Right atrium auricular region (tissue), 2 donors: Measurements from ENCODE around the gene EED. TPM values are rescaled to one million over a fixed set of nuclear protein-coding genes. Genes with fewer than 3 reads are reported as not detected.
"Not testable (repeated sequence)": the region's sequence is repeated elsewhere in the genome, so short reads cannot be mapped to it uniquely, and the experiment has no call there.

Experiments
- DNase-seq: peaks from one replicate; pipeline ENCODE4 v3.0.0-alpha.2; 2019; ENCODE audit warnings: low spot score
- H3K27ac ChIP-seq, 2 donors: fragments of 200-600 bp; sonication (generic); 1 replicate in 1 of 2; 2 replicates in 1 of 2; pipeline ENCODE4 v1.5.1; 2016 to 2019
- H3K27me3 ChIP-seq, 2 donors: fragments of 200-600 bp; sonication (generic); one replicate each; pipeline versions ENCODE4 v1.5.1 to v1.6.0; 2017 to 2019
- H3K36me3 ChIP-seq: fragments of 200-600 bp; sonication (generic); one replicate; pipeline ENCODE4 v1.5.1; 2016
- H3K4me1 ChIP-seq, 2 donors: fragments of 200-600 bp; sonication (generic); one replicate each; pipeline versions ENCODE4 v1.5.1 to v1.6.0; 2017 to 2019
- H3K4me3 ChIP-seq, 2 donors: fragments of 200-600 bp; sonication (generic); 1 replicate in 1 of 2; 2 replicates in 1 of 2; pipeline ENCODE4 v1.5.1; 2017 to 2019; ENCODE audit warnings: mild to moderate bottlenecking in 1 of 2, moderate library complexity in 1 of 2
- H3K9me3 ChIP-seq, 2 donors: fragments of 200-600 bp; sonication (generic); one replicate each; pipeline ENCODE4 v1.5.1; 2019
- CTCF ChIP-seq, 2 donors: fragments of 200-600 bp; sonication (generic); IDR thresholded peaks; one replicate each; pipeline ENCODE4 v1.5.1; 2019; ENCODE audit warnings: antibody characterized with exemption in 2 of 2
- total RNA-seq, 2 donors: library from RNA; depleted of rRNA; stranded (reverse); fragments of >200 nt; gene quantifications; one replicate each; pipeline ENCODE4 v1.1.0, GENCODE V29; 2016

EED gene
- total RNA-seq, 2 donors from 2014 or later = 8.2 to 8.3 TPM

GRCh38 chr11:86277741-86278140 is 33.2 kb downstream of the EED start:
- Histone ChIP-seq H3K27me3 (no peaks in the 10 kb centered on the region), H3K4me3 (no peak overlapping the region), H3K4me1 (no peaks in the 10 kb centered on the region), H3K27ac (no peak overlapping the region), H3K36me3 (peaks cover 25% of the 10 kb centered on the region), H3K9me3 (no peaks in the 10 kb centered on the region)
- TF ChIP-seq CTCF (IDR thresholded peaks at IDR 0.05) = no peak
- no peak for DNase-seq

GRCh38 chr11:86278226-86278625 is 33.7 kb downstream of the EED start:
- Histone ChIP-seq H3K9me3 (no peaks in the 10 kb centered on the region), H3K27me3 (no peaks in the 10 kb centered on the region), H3K36me3 (peaks cover 21% of the 10 kb centered on the region), H3K4me1 (no peaks in the 10 kb centered on the region), H3K27ac (no peak overlapping the region), H3K4me3 (no peak overlapping the region)
- no peak for TF ChIP-seq CTCF (IDR thresholded peaks at IDR 0.05)
- DNase-seq = no peak

GRCh38 chr11:86279747-86280146 is 35.2 kb downstream of the EED start:
- DNase-seq = no peak
- no peak overlapping the region for H3K27ac ChIP-seq
- H3K9me3 ChIP-seq = no peaks in the 10 kb centered on the region
- H3K4me3 ChIP-seq = no peak overlapping the region
- no peaks in the 10 kb centered on the region for H3K4me1 ChIP-seq
- TF ChIP-seq CTCF (IDR thresholded peaks at IDR 0.05) = no peak
- H3K27me3 ChIP-seq = no peaks in the 10 kb centered on the region
- peaks cover 14% of the 10 kb centered on the region for H3K36me3 ChIP-seq

GRCh38 chr11:86287468-86287796 is 42.9 kb downstream of the EED start:
- H3K4me3 ChIP-seq = no peak overlapping the region
- no peak for DNase-seq
- H3K36me3 ChIP-seq = no peaks in the 10 kb centered on the region
- TF ChIP-seq CTCF (IDR thresholded peaks at IDR 0.05) = no peak
- no peaks in the 10 kb centered on the region for H3K4me1 ChIP-seq
- H3K9me3 ChIP-seq = no peaks in the 10 kb centered on the region
- H3K27me3 ChIP-seq = no peaks in the 10 kb centered on the region
- H3K27ac ChIP-seq = no peak overlapping the region

GRCh38 chr11:86288776-86289507 is 44.4 kb downstream of the EED start:
- no peak overlapping the region for H3K4me3 ChIP-seq
- H3K36me3 ChIP-seq = no peaks in the 10 kb centered on the region
- no peak overlapping the region for H3K27ac ChIP-seq
- DNase-seq = no peak
- TF ChIP-seq CTCF (IDR thresholded peaks at IDR 0.05) = no peak
- H3K27me3 ChIP-seq = no peaks in the 10 kb centered on the region
- H3K4me1 ChIP-seq = no peaks in the 10 kb centered on the region
- no peaks in the 10 kb centered on the region for H3K9me3 ChIP-seq

GRCh38 chr11:86289508-86290280 is 45.1 kb downstream of the EED start:
- not testable (repeated sequence) for H3K36me3 ChIP-seq, H3K27ac ChIP-seq, H3K27me3 ChIP-seq, DNase-seq, H3K4me1 ChIP-seq, H3K4me3 ChIP-seq, H3K9me3 ChIP-seq
